PFSK-1 (cell line): ENCODE data around the gene TSEN2.

ENCODE experiments used
- FOXP2 ChIP-seq: optimal IDR thresholded peaks from 2 replicates; pipeline ENCODE3; 2011; ENCODE audit warnings: borderline replicate concordance, control low read depth, inconsistent platforms; ENCODE audit not compliant: insufficient read depth; ENCODE audit errors: extremely low read length, extremely low read depth
- POLR2AphosphoS5 ChIP-seq: IDR thresholded peaks from 2 replicates; pipeline ENCODE4 v1.6.1; 2012; ENCODE audit warnings: low read depth, mild to moderate bottlenecking, control low read depth, low read length, moderate library complexity
- SIN3A ChIP-seq: IDR thresholded peaks from 2 replicates; pipeline ENCODE4 v1.6.1; 2012; ENCODE audit warnings: mild to moderate bottlenecking, low read length, moderate library complexity, borderline replicate concordance; ENCODE audit not compliant: insufficient read depth
- TAF1 ChIP-seq: IDR thresholded peaks from 2 replicates; pipeline ENCODE4 v1.6.1; 2012; ENCODE audit warnings: low read length, control low read depth, borderline replicate concordance; ENCODE audit not compliant: insufficient read depth

- TF ChIP-seq TAF1 (no peak), POLR2AphosphoS5 (no peak), FOXP2 (no peak), SIN3A (no peak)
Observed at GRCh38 chr3:12471241-12471640, 13.0 kb upstream of the TSEN2 start.
